SK-N-SH (cell line): Measurements from ENCODE around the gene PTPRG.

Experiments used
- CHD2 ChIP-seq: fragments of 150-350 bp; IDR thresholded peaks from 2 replicates; pipeline ENCODE4 v1.6.1; 2018; ENCODE audit warnings: low read length; ENCODE audit not compliant: partially characterized antibody
- EP300 ChIP-seq, 2 experiments: IDR thresholded peaks; 2 replicates each; pipeline versions ENCODE4 v1.4.0 to v1.6.1; 2012; ENCODE audit warnings: borderline replicate concordance in 1 of 2, low read depth in 1 of 2, low read length in 1 of 2
- IRF3 ChIP-seq: fragments of 150-350 bp; IDR thresholded peaks from 2 replicates; pipeline ENCODE4 v1.6.1; 2016; ENCODE audit warnings: mild to moderate bottlenecking, low read depth, low read length
- JUND ChIP-seq: IDR thresholded peaks from 2 replicates; pipeline ENCODE4 v1.4.0; 2012
- MAX ChIP-seq: IDR thresholded peaks from 2 replicates; pipeline ENCODE4 v1.4.0; 2012; ENCODE audit warnings: low read depth
- MEF2A ChIP-seq: IDR thresholded peaks from 2 replicates; pipeline ENCODE4 v1.4.0; 2012; ENCODE audit warnings: low read depth, borderline replicate concordance
- MXI1 ChIP-seq: IDR thresholded peaks from 2 replicates; pipeline ENCODE4 v1.6.1; 2012; ENCODE audit warnings: mild to moderate bottlenecking, low read depth, low read length, improper control_type of control experiment
- POLR2AphosphoS5 ChIP-seq: IDR thresholded peaks from 2 replicates; pipeline ENCODE4 v1.6.1; 2012; ENCODE audit warnings: low read depth, low read length
- RAD21 ChIP-seq: IDR thresholded peaks from 2 replicates; pipeline ENCODE4 v1.6.1; 2012; ENCODE audit warnings: mild to moderate bottlenecking, low read length
- RXRA ChIP-seq: IDR thresholded peaks from 2 replicates; pipeline ENCODE4 v1.4.0; 2012; ENCODE audit warnings: low read depth, mild to moderate bottlenecking, borderline replicate concordance
- YY1 ChIP-seq: IDR thresholded peaks from 2 replicates; pipeline ENCODE4 v1.4.0; 2012; ENCODE audit warnings: low read depth, mild to moderate bottlenecking
- TF ChIP-seq, protein P1 (sequence below): fragments of 200-600 bp; sonication (generic); IDR thresholded peaks from 2 replicates; pipeline ENCODE4 v1.6.1; 2017; ENCODE audit warnings: antibody characterized with exemption, mild to moderate bottlenecking, moderate library complexity
- TF ChIP-seq, protein P2 (sequence below): IDR thresholded peaks from 2 replicates; pipeline ENCODE4 v1.4.0; 2012; ENCODE audit warnings: low read depth, borderline replicate concordance

DNA sequence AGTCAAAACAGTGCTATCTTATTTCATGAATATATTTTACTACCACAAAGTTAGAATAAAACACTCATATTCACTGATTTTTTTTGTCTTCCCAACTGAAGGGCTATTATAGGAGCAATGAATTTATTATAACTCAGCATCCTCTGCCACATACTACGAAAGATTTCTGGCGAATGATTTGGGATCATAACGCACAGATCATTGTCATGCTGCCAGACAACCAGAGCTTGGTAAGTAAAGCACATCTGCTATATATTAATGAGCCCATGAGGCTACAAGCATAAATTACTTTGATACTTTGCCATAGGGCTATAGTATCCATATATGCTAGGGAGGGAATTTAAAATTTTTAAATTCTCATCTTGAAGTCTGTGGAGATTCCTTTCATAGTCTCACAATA, 716.1 kb downstream of the PTPRG start:
- TF ChIP-seq, protein P1, sequence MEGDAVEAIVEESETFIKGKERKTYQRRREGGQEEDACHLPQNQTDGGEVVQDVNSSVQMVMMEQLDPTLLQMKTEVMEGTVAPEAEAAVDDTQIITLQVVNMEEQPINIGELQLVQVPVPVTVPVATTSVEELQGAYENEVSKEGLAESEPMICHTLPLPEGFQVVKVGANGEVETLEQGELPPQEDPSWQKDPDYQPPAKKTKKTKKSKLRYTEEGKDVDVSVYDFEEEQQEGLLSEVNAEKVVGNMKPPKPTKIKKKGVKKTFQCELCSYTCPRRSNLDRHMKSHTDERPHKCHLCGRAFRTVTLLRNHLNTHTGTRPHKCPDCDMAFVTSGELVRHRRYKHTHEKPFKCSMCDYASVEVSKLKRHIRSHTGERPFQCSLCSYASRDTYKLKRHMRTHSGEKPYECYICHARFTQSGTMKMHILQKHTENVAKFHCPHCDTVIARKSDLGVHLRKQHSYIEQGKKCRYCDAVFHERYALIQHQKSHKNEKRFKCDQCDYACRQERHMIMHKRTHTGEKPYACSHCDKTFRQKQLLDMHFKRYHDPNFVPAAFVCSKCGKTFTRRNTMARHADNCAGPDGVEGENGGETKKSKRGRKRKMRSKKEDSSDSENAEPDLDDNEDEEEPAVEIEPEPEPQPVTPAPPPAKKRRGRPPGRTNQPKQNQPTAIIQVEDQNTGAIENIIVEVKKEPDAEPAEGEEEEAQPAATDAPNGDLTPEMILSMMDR = no peak
- no peak for TF ChIP-seq POLR2AphosphoS5
- no peak for TF ChIP-seq MEF2A
- TF ChIP-seq, protein P2, sequence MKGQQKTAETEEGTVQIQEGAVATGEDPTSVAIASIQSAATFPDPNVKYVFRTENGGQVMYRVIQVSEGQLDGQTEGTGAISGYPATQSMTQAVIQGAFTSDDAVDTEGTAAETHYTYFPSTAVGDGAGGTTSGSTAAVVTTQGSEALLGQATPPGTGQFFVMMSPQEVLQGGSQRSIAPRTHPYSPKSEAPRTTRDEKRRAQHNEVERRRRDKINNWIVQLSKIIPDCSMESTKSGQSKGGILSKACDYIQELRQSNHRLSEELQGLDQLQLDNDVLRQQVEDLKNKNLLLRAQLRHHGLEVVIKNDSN = no peak
- TF ChIP-seq RAD21 = no peak
- TF ChIP-seq MAX = no peak
- no peak for TF ChIP-seq MXI1
- TF ChIP-seq RXRA = no peak
- TF ChIP-seq CHD2 = peak; percentile 46
- no peak for TF ChIP-seq YY1
- no peak for TF ChIP-seq IRF3
- peak in 1 of 2 experiments; percentile 81; a peak in 2 of 4 replicates for TF ChIP-seq EP300 (IDR thresholded peaks at IDR 0.05; ENCODE audit: borderline replicate concordance in 1 of 2, low read depth in 1 of 2, low read length in 1 of 2)
- TF ChIP-seq JUND = no peak
